Right lobe of liver (tissue), 6 donors: Measurements from ENCODE around the gene OGFOD2. TPM values are rescaled to one million over a fixed set of nuclear protein-coding genes. Genes with fewer than 3 reads are reported as not detected.

Experiments
- ATAC-seq, 4 donors: fragments of 200-7000 bp; cut with Tn5 transposase; one replicate each; pipeline ENCODE4 v1.9.1; 2020; ENCODE audit warnings: mild to moderate bottlenecking in 4 of 4, moderate library complexity in 4 of 4
- DNase-seq, 3 donors: peaks; one replicate each; pipeline ENCODE4 v3.0.0-alpha.2; 2020
- H3K27ac ChIP-seq, 3 donors: fragments of 200-600 bp; one replicate each; pipeline ENCODE4 v1.8.0; 2022
- H3K27me3 ChIP-seq, 2 donors: fragments of 200-600 bp; one replicate each; pipeline ENCODE4 v1.8.0; 2022
- H3K36me3 ChIP-seq, 4 donors: fragments of 200-600 bp; sonication (generic) in 1 of 4; one replicate each; pipeline versions ENCODE4 v1.5.1 to v1.8.0; 2017 to 2022; ENCODE audit warnings: control low read depth in 1 of 4
- H3K4me1 ChIP-seq, 4 donors: fragments of 200-600 bp; sonication (generic) in 1 of 4; one replicate each; pipeline versions ENCODE4 v1.5.1 to v1.8.0; 2017 to 2022; ENCODE audit warnings: control low read depth in 1 of 4
- H3K4me3 ChIP-seq, 3 donors: fragments of 200-600 bp; one replicate each; pipeline ENCODE4 v1.8.0; 2022
- H3K9me3 ChIP-seq, 4 donors: fragments of 200-600 bp; sonication (generic) in 1 of 4; one replicate each; pipeline versions ENCODE4 v1.5.1 to v1.8.0; 2017 to 2022; ENCODE audit warnings: control low read depth in 1 of 4
- POLR2A ChIP-seq: fragments of 450-650 bp; IDR thresholded peaks from one replicate; pipeline ENCODE4 v1.6.1; 2017; ENCODE audit warnings: antibody characterized with exemption, mild to moderate bottlenecking
- WGBS: methylation state at CpG from one replicate; pipeline ENCODE4 v1.1.6; 2018; ENCODE audit warnings: low coverage, low lambda C conversion rate; ENCODE audit not compliant: insufficient coverage; ENCODE audit errors: missing lambda C conversion rate; 5-methylcytosine and 5-hydroxymethylcytosine counted together
- intact Hi-C, 2 donors: fragments of 100-400 bp; cut with DNase I; formaldehyde crosslinking; loops; one replicate each; pipeline versions ENCODE4 v1.11.2 to v1.14.1; 2022
- total RNA-seq, 6 experiments: library from RNA; depleted of rRNA in 2 of 6; stranded (reverse); fragments of >200 nt in 2 of 6; fragmentation: NEBNext Ultra II Directional in 3 of 6; extraction: Animal tissue kit (Norgen Biotek cat#: 25700) in 3 of 6; gene quantifications; one replicate each; pipeline versions ENCODE4 v1.1.0 to v1.2.4, GENCODE V29; 2016 to 2023
- TF ChIP-seq, protein P1 (sequence below), 4 donors: fragments of 200-600 bp in 3 of 4; fragments of 450-650 bp in 1 of 4; IDR thresholded peaks; one replicate each; pipeline versions ENCODE4 v1.5.1 to v1.8.0; 2016 to 2022; ENCODE audit warnings: antibody characterized with exemption in 4 of 4, mild to moderate bottlenecking in 2 of 4
- donor health status: DM: no; HTN: yes; CAD: no.
- donor health status: DM: no; HTN: no; CAD: no.
- donor health status: DM: no; HTN: no; CAD: no.
- donor health status: DM: no; HTN: yes; CAD: no.
- donor health status: DM: no; HTN: yes; CAD: no.

Gene OGFOD2
- total RNA-seq, 6 experiments from 2014 or later, result 9.9 to 18.8 (median 14.1) TPM

DNA sequence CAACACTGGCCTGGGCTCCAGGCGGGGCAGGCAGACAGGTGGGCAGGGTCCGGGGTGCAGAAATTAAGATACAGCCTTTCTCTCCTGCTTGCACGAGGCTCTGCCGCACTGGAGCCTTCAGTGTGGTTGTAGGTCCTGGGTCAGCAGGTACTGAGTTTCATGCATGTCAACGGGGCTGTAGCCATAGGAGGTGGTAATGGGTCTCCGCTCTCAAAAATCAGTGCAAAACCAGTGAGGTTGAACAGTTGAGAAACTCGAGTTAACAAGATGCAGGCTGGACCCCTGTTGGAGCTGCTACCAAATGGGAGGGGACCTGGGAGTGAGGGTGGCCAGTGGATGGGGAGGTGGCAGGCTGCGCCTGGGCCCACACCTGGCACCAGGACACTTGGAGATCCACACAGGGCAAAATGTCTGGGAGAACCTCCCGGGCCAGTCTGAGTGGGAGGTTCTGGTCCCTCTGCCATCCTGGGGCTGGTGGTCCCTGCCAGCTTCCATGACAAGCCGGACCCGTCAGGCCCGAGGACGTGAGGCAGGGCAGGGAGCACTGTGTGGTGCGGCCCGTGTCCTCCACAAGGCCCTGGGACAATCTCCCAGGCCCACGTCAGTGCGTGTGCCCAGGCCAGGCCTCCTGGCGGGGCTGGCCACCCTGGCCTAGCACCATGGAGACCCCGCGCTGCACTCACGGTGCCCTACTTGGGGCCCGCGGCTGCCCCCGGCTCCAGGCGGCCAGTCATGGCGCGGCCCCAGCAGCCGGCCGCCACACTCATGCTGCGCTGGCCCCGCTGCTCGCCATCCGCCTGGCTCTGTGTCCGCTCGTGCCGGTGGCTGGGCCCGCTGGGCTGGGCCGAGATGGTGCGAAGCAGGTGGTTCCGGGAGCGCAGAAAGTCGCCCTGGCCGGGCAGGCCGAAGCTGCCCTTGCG lies 10.6 kb downstream of the OGFOD2 start:
- intact Hi-C loops, result loop anchor here in 1 of 2 donors (10.0 kb wide), 1 partner anchor 249 kb away; the partner anchor contains the start of genes MPHOSPH9 and MTRFR
- Histone ChIP-seq H3K4me3 (no peak overlapping the region), H3K4me1 (peaks cover 0 to 40% (median 21%) of the 10 kb centered on the region in 4 donors), H3K27ac (peak overlapping the region; percentile 21 to 58 (median 53)), H3K27me3 (no peaks in the 10 kb centered on the region), H3K36me3 (peaks cover 0 to 31% (median 8%) of the 10 kb centered on the region in 4 donors), H3K9me3 (no peaks in the 10 kb centered on the region)
- WGBS, result 51% methylated on average over 3 of the region's 45 CpGs
- DNase-seq (no peak), ATAC-seq (no peak)
- no peak for TF ChIP-seq POLR2A
- TF ChIP-seq, protein P1, sequence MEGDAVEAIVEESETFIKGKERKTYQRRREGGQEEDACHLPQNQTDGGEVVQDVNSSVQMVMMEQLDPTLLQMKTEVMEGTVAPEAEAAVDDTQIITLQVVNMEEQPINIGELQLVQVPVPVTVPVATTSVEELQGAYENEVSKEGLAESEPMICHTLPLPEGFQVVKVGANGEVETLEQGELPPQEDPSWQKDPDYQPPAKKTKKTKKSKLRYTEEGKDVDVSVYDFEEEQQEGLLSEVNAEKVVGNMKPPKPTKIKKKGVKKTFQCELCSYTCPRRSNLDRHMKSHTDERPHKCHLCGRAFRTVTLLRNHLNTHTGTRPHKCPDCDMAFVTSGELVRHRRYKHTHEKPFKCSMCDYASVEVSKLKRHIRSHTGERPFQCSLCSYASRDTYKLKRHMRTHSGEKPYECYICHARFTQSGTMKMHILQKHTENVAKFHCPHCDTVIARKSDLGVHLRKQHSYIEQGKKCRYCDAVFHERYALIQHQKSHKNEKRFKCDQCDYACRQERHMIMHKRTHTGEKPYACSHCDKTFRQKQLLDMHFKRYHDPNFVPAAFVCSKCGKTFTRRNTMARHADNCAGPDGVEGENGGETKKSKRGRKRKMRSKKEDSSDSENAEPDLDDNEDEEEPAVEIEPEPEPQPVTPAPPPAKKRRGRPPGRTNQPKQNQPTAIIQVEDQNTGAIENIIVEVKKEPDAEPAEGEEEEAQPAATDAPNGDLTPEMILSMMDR (IDR thresholded peaks at IDR 0.05), result no peak

- no peak overlapping the region for H3K27ac ChIP-seq
- H3K4me1 ChIP-seq, result peaks cover 0 to 38% (median 21%) of the 10 kb centered on the region in 4 donors
- WGBS, result no CpG with 5 or more reads among the region's 40 CpGs
- H3K36me3 ChIP-seq, result peaks cover 0 to 31% (median 8%) of the 10 kb centered on the region in 4 donors
- DNase-seq (peak in 1 of 3 donors; percentile 62), ATAC-seq (no peak)
- no peak for TF ChIP-seq POLR2A
- TF ChIP-seq, protein P1 (IDR thresholded peaks at IDR 0.05), result no peak
- no peaks in the 10 kb centered on the region for H3K9me3 ChIP-seq
- H3K4me3 ChIP-seq, result no peak overlapping the region
- intact Hi-C loops, result loop anchor here in 1 of 2 donors (10.0 kb wide), 1 partner anchor 248 kb away; the partner anchor contains the start of genes MPHOSPH9 and MTRFR
- H3K27me3 ChIP-seq, result no peaks in the 10 kb centered on the region
These were observed 11.3 kb downstream of the OGFOD2 start for GRCh38 chr12:122986258-122986871.

- Histone ChIP-seq H3K27me3 (no peaks in the 10 kb centered on the region), H3K4me3 (no peak overlapping the region), H3K4me1 (peaks cover 0 to 29% (median 17%) of the 10 kb centered on the region in 4 donors), H3K27ac (no peak overlapping the region), H3K9me3 (no peaks in the 10 kb centered on the region), H3K36me3 (peaks cover 0 to 31% (median 8%) of the 10 kb centered on the region in 4 donors)
- TF ChIP-seq POLR2A, result no peak
- TF ChIP-seq, protein P1 (IDR thresholded peaks at IDR 0.05), result no peak
- DNase-seq (no peak), ATAC-seq (no peak)
- intact Hi-C loops, result loop anchor here in 1 of 2 donors (10.0 kb wide), 1 partner anchor 247 kb away; the partner anchor contains the start of genes MPHOSPH9 and MTRFR
- WGBS, result 71% methylated on average over 3 of the region's 39 CpGs
These were observed 12.3 kb downstream of the OGFOD2 start for GRCh38 chr12:122987086-122987951.

GRCh38 chr12:122988036-122988435 lies 13.0 kb downstream of the OGFOD2 start:
- intact Hi-C loops, result loop anchor here in 1 of 2 donors (10.0 kb wide), 1 partner anchor 247 kb away; the partner anchor contains the start of genes MPHOSPH9 and MTRFR
- WGBS, result 100% methylated on average over 1 of the region's 13 CpGs

More at GRCh38 chr12:122988036-122988435, 13.0 kb downstream of the OGFOD2 start:
- no peak overlapping the region for H3K27ac ChIP-seq
- DNase-seq (no peak), ATAC-seq (no peak)
- H3K27me3 ChIP-seq, result no peaks in the 10 kb centered on the region
- H3K4me3 ChIP-seq, result no peak overlapping the region
- peaks cover 0 to 31% (median 8%) of the 10 kb centered on the region in 4 donors for H3K36me3 ChIP-seq
- H3K4me1 ChIP-seq, result peaks cover 0 to 25% (median 14%) of the 10 kb centered on the region in 4 donors
- H3K9me3 ChIP-seq, result no peaks in the 10 kb centered on the region
- TF ChIP-seq POLR2A, result no peak
